Kidney epithelial cell (primary cell): ENCODE data around the gene PATJ. TPM values are rescaled to one million over a fixed set of nuclear protein-coding genes. Genes with fewer than 3 reads are reported as not detected.

Source experiments
- DNase-seq: peaks from one replicate; pipeline ENCODE4 v3.0.0-alpha.2; 2010; ENCODE audit warnings: low read depth
- H3K27me3 ChIP-seq: 2 replicates; pipeline ENCODE4 v1.6.0; 2011; ENCODE audit warnings: low read length; ENCODE audit not compliant: control insufficient read depth, insufficient read depth
- H3K36me3 ChIP-seq: 2 replicates; pipeline ENCODE4 v1.5.1; 2011; ENCODE audit warnings: low read length; ENCODE audit not compliant: control insufficient read depth, insufficient read depth
- H3K4me3 ChIP-seq: 2 replicates; pipeline ENCODE4 v1.5.1; 2011; ENCODE audit warnings: low read depth, mild to moderate bottlenecking, control low read depth, low read length
- total RNA-seq: library from RNA; depleted of rRNA; stranded (reverse); fragments of >200 nt; gene quantifications from 2 replicates; pipeline ENCODE4 v1.2.3, GENCODE V29; 2015
- TF ChIP-seq, protein P1 (sequence below): IDR thresholded peaks from 2 replicates; pipeline ENCODE4 v1.5.1; 2011; ENCODE audit warnings: mild to moderate bottlenecking, moderate library complexity, low read length, control low read depth, inconsistent platforms; ENCODE audit not compliant: insufficient read depth, poor library complexity, severe bottlenecking

The PATJ gene
- total RNA-seq, 1 donor from 2014 or later = 27.1 TPM

DNA sequence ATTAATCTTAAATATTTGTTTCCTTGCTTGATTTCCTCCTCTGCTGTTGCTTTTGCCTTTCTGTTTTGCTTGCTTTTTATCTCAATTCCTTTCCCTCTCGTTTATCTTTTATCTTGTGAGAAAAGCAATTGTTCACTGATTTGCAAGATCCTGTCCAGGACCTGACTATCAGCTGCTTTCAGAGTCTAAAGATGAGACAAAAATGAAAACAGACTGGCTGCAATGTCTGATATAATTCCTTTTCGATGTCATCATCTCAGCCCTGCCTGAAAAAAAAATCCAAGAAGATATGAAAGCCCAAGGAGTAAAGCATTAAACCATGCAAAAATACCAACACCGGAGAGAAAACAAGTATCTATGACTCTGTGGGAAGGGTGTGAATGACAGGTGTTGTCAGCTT is 225.5 kb downstream of the PATJ start:
- Histone ChIP-seq H3K36me3 (no peaks in the 10 kb centered on the region), H3K4me3 (no peak overlapping the region), H3K27me3 (no peaks in the 10 kb centered on the region)
- TF ChIP-seq, protein P1, sequence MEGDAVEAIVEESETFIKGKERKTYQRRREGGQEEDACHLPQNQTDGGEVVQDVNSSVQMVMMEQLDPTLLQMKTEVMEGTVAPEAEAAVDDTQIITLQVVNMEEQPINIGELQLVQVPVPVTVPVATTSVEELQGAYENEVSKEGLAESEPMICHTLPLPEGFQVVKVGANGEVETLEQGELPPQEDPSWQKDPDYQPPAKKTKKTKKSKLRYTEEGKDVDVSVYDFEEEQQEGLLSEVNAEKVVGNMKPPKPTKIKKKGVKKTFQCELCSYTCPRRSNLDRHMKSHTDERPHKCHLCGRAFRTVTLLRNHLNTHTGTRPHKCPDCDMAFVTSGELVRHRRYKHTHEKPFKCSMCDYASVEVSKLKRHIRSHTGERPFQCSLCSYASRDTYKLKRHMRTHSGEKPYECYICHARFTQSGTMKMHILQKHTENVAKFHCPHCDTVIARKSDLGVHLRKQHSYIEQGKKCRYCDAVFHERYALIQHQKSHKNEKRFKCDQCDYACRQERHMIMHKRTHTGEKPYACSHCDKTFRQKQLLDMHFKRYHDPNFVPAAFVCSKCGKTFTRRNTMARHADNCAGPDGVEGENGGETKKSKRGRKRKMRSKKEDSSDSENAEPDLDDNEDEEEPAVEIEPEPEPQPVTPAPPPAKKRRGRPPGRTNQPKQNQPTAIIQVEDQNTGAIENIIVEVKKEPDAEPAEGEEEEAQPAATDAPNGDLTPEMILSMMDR = no peak
- no peak for DNase-seq

DNA sequence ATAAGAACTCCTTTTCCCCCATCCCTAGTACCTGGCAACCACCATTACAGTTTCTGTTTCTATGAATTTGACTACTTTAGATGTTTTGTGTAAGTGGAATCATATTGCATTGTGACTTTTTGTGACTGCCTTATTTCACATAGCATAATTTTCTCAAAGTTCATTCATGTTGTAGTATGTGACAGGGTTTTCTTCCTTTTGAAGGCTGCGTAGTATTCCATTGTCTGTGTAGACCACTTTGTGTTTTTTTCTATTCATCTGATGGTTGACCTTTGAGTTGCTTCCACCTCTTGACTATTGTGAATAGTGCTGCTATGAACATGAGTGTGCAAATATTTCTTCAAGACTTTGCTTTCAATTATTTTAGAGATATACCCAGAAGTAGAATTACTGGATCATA is 226.6 kb downstream of the PATJ start:
- TF ChIP-seq, protein P1 = no peak
- Histone ChIP-seq H3K27me3 (no peaks in the 10 kb centered on the region), H3K4me3 (no peak overlapping the region), H3K36me3 (no peaks in the 10 kb centered on the region)
- no peak for DNase-seq

DNA sequence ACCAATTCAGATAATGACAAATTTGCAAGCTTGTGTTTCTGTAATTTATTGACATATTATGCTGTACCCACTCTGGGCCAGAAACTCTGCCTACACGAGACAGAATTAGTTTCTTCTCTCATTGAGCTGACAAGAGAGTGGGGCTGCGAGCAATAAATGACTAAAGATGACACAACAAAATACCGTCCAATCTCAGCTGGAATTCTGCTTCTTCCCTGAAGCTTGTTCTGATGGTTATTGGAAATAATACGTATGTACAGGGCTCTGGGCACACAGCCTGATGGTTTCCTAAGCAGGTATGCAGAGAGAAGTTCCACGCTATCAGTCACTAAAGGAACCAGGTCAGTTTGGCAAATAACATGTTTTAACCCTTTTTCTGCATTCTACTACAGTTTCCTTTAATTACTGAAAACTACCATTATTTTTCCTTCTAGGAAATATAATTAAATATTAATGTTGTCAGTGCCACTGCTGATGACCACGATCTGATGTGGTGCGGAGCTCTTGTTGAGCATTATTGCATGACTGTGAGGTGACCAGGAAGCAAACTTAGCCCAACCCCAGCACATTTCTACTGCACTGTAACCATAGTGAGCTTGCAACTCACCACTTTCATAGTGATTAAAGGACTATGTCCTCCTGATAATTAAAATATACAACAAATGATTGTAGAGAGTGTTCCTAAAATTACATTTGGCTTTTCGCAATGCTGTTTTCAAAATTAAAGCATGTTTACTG is 231.0 kb downstream of the PATJ start:
- Histone ChIP-seq H3K27me3 (no peaks in the 10 kb centered on the region), H3K4me3 (no peak overlapping the region), H3K36me3 (no peaks in the 10 kb centered on the region)
- no peak for DNase-seq
- TF ChIP-seq, protein P1 = no peak

GRCh38 chr1:61975638-61976037 is 233.4 kb downstream of the PATJ start:
- Histone ChIP-seq H3K27me3 (no peaks in the 10 kb centered on the region), H3K36me3 (no peaks in the 10 kb centered on the region), H3K4me3 (no peak overlapping the region)
- no peak for DNase-seq
- TF ChIP-seq, protein P1 = no peak

DNA sequence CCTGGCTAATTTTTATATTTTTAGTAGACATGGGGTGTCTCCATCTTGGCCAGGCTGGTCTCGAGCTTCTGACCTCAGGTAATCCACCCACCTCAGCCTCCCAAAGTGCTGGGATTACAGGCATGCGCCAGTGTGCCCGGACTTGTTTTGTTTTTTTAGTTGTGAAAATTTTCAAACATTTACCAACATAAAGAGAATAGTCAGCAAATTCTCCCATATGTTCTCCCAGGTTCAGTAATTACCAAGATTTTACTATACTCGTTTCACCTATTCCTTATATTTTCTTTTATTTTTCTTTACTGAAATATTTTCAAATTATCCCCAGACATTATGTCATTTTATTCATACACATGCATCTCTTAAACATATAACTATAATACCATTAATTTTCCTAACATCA is 234.3 kb downstream of the PATJ start:
- TF ChIP-seq, protein P1 = no peak
- H3K27me3 ChIP-seq = no peaks in the 10 kb centered on the region
- H3K4me3 ChIP-seq = no peak overlapping the region
- DNase-seq = no peak
- H3K36me3 ChIP-seq = no peaks in the 10 kb centered on the region

DNA sequence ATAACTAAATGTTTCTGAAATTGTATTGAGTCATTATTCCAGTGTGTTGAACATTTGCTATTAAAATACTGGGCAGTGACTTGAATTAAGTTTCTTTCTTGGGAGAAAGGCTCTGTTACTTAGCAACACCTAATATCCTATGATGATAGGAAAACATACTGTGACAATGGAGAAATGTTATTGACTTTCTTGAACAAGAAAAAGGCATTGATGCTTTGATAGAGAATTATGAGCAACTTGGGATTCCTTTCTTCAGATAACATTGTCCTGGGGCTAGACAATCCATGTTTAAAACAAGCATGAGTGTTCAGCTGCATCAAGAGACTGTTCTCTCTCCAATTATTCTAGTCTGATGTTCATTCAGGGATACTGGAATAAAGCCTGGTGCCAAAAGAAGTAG is 236.5 kb downstream of the PATJ start:
- H3K27me3 ChIP-seq = no peaks in the 10 kb centered on the region
- no peak overlapping the region for H3K4me3 ChIP-seq
- TF ChIP-seq, protein P1 = no peak
- no peak for DNase-seq
- H3K36me3 ChIP-seq = no peaks in the 10 kb centered on the region
